ENCODE measurements around the gene TTC17.
"Not testable (repeated sequence)": the region's sequence is repeated elsewhere in the genome, so short reads cannot be mapped to it uniquely, and the experiment has no call there.

The TTC17 gene

DNA sequence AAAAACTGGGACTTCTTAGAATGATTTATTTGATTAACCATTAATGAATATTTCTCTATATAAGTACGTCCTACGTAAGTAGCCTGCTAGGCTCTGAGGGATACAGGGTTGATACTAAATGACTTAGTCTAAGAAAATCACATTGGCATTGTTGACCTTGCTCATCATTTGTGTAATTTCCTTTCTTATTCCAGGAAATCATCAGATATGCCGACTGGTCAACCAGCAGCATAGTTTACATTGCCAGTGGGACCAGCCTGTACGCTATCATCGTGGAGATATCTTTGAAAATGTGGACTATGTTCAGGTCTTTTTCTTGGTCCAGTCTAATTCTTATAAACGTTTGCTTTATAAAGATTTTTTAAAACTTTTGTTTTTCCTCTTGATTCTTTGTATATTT, 42.5 kb downstream of the TTC17 start:
- peaks cover 55% of the 10 kb centered on the region for H3K36me3 ChIP-seq (ENCODE audit: low read length)
- no peak overlapping the region for H3K4me2 ChIP-seq (ENCODE audit: low read depth, low read length, poor library complexity, severe bottlenecking)
- H3K9me2 ChIP-seq (replicated peaks; ENCODE audit: insufficient read depth, low read length) = no peaks in the 10 kb centered on the region
- no peaks in the 10 kb centered on the region for H3K27me3 ChIP-seq (ENCODE audit: low read length)
- H4K20me1 ChIP-seq (ENCODE audit: low read depth, low read length) = no peaks in the 10 kb centered on the region
- H3F3A ChIP-seq (ENCODE audit: insufficient read depth) = no peaks in the 10 kb centered on the region
- no peak overlapping the region for H3K9ac ChIP-seq (ENCODE audit: low read length)
- H2AFZ ChIP-seq (ENCODE audit: low read depth, low read length, severe bottlenecking) = no peak overlapping the region
- no peak overlapping the region for H3K27ac ChIP-seq (ENCODE audit: low read depth, low read length)
- H3K9me3 ChIP-seq (ENCODE audit: insufficient read depth, low read length) = no peaks in the 10 kb centered on the region
- no peak for TF ChIP-seq CTCF (IDR thresholded peaks at IDR 0.05; ENCODE audit: insufficient read depth, low read length, poor library complexity, severe bottlenecking)
- no peak for TF ChIP-seq EZH2phosphoT487 (conservative IDR thresholded peaks at IDR 0.05; ENCODE audit: low read length)
- no peak overlapping the region for H3K4me3 ChIP-seq (ENCODE audit: insufficient read depth, low read length, poor library complexity, severe bottlenecking)
- H3K79me2 ChIP-seq (ENCODE audit: insufficient read depth, low read length) = no peaks in the 10 kb centered on the region

GRCh38 chr11:43401811-43402210, 43.1 kb downstream of the TTC17 start:
- H3K27me3 ChIP-seq (ENCODE audit: low read length); H3K9me2 ChIP-seq (replicated peaks; ENCODE audit: insufficient read depth, low read length); H3K4me2 ChIP-seq (ENCODE audit: low read depth, low read length, poor library complexity, severe bottlenecking); H3K79me2 ChIP-seq (ENCODE audit: insufficient read depth, low read length); H4K20me1 ChIP-seq (ENCODE audit: low read depth, low read length); H3K4me3 ChIP-seq (ENCODE audit: insufficient read depth, low read length, poor library complexity, severe bottlenecking); H3K9me3 ChIP-seq (ENCODE audit: insufficient read depth, low read length); H2AFZ ChIP-seq (ENCODE audit: low read depth, low read length, severe bottlenecking); H3K27ac ChIP-seq (ENCODE audit: low read depth, low read length); H3F3A ChIP-seq (ENCODE audit: insufficient read depth); H3K9ac ChIP-seq (ENCODE audit: low read length): not testable (repeated sequence)
- H3K36me3 ChIP-seq (ENCODE audit: low read length) = peaks cover 54% of the 10 kb centered on the region

- H3F3A ChIP-seq (ENCODE audit: insufficient read depth) = no peaks in the 10 kb centered on the region
- no peaks in the 10 kb centered on the region for H3K27me3 ChIP-seq (ENCODE audit: low read length)
- no peaks in the 10 kb centered on the region for H4K20me1 ChIP-seq (ENCODE audit: low read depth, low read length)
- no peak overlapping the region for H3K4me3 ChIP-seq (ENCODE audit: insufficient read depth, low read length, poor library complexity, severe bottlenecking)
- H3K9ac ChIP-seq (ENCODE audit: low read length) = no peak overlapping the region
- no peaks in the 10 kb centered on the region for H3K9me3 ChIP-seq (ENCODE audit: insufficient read depth, low read length)
- H3K4me2 ChIP-seq (ENCODE audit: low read depth, low read length, poor library complexity, severe bottlenecking) = no peak overlapping the region
- no peaks in the 10 kb centered on the region for H3K9me2 ChIP-seq (replicated peaks; ENCODE audit: insufficient read depth, low read length)
- no peak overlapping the region for H2AFZ ChIP-seq (ENCODE audit: low read depth, low read length, severe bottlenecking)
- H3K27ac ChIP-seq (ENCODE audit: low read depth, low read length) = no peak overlapping the region
- H3K79me2 ChIP-seq (ENCODE audit: insufficient read depth, low read length) = no peaks in the 10 kb centered on the region
- peaks cover 62% of the 10 kb centered on the region for H3K36me3 ChIP-seq (ENCODE audit: low read length)
- no peak for TF ChIP-seq EZH2phosphoT487 (conservative IDR thresholded peaks at IDR 0.05; ENCODE audit: low read length)
- no peak for TF ChIP-seq CTCF (IDR thresholded peaks at IDR 0.05; ENCODE audit: insufficient read depth, low read length, poor library complexity, severe bottlenecking)
Measured at GRCh38 chr11:43403357-43404231, 44.9 kb downstream of the TTC17 start.

DNA sequence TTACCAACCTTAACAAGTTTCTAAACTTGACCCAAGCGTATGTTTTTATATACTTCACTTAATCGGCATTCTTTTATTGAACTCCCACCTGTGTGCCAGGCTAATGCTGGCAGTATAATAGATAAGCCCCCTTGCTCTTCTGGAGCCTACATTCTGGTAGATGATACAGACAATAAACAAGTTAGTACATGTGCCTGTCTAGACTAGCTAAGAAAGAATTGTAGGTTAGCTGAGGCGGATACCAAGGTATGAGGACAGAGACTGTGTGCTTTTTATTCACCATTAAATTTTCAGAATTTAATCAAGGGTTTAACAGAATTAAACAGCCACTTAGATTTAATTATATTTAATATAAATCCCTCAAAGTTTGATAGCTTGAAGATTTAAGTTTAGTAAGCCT, 45.7 kb downstream of the TTC17 start:
- H3K36me3 ChIP-seq (ENCODE audit: low read length) = peaks cover 62% of the 10 kb centered on the region
- H4K20me1 ChIP-seq (ENCODE audit: low read depth, low read length) = no peaks in the 10 kb centered on the region
- TF ChIP-seq CTCF (IDR thresholded peaks at IDR 0.05; ENCODE audit: insufficient read depth, low read length, poor library complexity, severe bottlenecking) = no peak
- no peak for TF ChIP-seq EZH2phosphoT487 (conservative IDR thresholded peaks at IDR 0.05; ENCODE audit: low read length)
- no peak overlapping the region for H3K4me3 ChIP-seq (ENCODE audit: insufficient read depth, low read length, poor library complexity, severe bottlenecking)
- no peaks in the 10 kb centered on the region for H3K9me3 ChIP-seq (ENCODE audit: insufficient read depth, low read length)
- no peaks in the 10 kb centered on the region for H3K9me2 ChIP-seq (replicated peaks; ENCODE audit: insufficient read depth, low read length)
- H3K27me3 ChIP-seq (ENCODE audit: low read length) = no peaks in the 10 kb centered on the region
- no peak overlapping the region for H2AFZ ChIP-seq (ENCODE audit: low read depth, low read length, severe bottlenecking)
- no peaks in the 10 kb centered on the region for H3K79me2 ChIP-seq (ENCODE audit: insufficient read depth, low read length)
- no peak overlapping the region for H3K4me2 ChIP-seq (ENCODE audit: low read depth, low read length, poor library complexity, severe bottlenecking)
- H3K27ac ChIP-seq (ENCODE audit: low read depth, low read length) = no peak overlapping the region
- H3F3A ChIP-seq (ENCODE audit: insufficient read depth) = no peaks in the 10 kb centered on the region
- no peak overlapping the region for H3K9ac ChIP-seq (ENCODE audit: low read length)

Data from SU-DHL-6 (cell line).